ENCODE results near the gene KIF3B. TPM values are rescaled to one million over a fixed set of nuclear protein-coding genes. Genes with fewer than 3 reads are reported as not detected.
"Not testable (repeated sequence)": the region's sequence is repeated elsewhere in the genome, so short reads cannot be mapped to it uniquely, and the experiment has no call there.

Gene KIF3B
- total RNA-seq, 1 donor from 2014 or later, result 55.3 TPM

DNA sequence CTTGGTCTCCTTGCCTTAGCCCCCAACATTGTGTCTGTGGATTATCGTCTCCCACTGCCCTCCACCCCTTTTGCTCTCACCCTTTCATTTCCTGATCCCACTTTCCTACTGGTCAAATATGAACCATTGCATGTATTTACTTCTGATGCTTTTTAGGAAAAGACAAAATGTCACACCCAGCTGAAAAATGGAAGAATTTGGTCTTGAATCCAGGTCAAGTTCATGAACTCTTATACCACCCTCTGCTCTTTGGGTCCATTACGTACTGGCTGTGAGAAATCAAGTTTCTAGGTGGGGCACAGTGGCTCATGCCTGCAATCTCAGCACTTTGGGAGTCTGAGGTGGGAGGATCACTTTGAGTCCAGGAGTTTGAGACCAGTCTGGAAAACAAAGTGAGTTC, 15.8 kb upstream of the KIF3B start:
- Mint-ChIP-seq H3K4me1 (ENCODE audit: low read depth, unreplicated experiment) (no peaks in the 10 kb centered on the region), H3K27ac (ENCODE audit: unreplicated experiment) (no peak overlapping the region), H3K9me3 (ENCODE audit: unreplicated experiment) (no peaks in the 10 kb centered on the region), H3K27me3 (ENCODE audit: unreplicated experiment) (peaks cover 2% of the 10 kb centered on the region), H3K4me3 (ENCODE audit: unreplicated experiment) (no peak overlapping the region), H3K36me3 (ENCODE audit: unreplicated experiment) (no peaks in the 10 kb centered on the region)
- TF ChIP-seq, protein P1, sequence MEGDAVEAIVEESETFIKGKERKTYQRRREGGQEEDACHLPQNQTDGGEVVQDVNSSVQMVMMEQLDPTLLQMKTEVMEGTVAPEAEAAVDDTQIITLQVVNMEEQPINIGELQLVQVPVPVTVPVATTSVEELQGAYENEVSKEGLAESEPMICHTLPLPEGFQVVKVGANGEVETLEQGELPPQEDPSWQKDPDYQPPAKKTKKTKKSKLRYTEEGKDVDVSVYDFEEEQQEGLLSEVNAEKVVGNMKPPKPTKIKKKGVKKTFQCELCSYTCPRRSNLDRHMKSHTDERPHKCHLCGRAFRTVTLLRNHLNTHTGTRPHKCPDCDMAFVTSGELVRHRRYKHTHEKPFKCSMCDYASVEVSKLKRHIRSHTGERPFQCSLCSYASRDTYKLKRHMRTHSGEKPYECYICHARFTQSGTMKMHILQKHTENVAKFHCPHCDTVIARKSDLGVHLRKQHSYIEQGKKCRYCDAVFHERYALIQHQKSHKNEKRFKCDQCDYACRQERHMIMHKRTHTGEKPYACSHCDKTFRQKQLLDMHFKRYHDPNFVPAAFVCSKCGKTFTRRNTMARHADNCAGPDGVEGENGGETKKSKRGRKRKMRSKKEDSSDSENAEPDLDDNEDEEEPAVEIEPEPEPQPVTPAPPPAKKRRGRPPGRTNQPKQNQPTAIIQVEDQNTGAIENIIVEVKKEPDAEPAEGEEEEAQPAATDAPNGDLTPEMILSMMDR (IDR thresholded peaks at IDR 0.05; ENCODE audit: partially characterized antibody, unreplicated experiment), result no peak
- no peak for DNase-seq

DNA sequence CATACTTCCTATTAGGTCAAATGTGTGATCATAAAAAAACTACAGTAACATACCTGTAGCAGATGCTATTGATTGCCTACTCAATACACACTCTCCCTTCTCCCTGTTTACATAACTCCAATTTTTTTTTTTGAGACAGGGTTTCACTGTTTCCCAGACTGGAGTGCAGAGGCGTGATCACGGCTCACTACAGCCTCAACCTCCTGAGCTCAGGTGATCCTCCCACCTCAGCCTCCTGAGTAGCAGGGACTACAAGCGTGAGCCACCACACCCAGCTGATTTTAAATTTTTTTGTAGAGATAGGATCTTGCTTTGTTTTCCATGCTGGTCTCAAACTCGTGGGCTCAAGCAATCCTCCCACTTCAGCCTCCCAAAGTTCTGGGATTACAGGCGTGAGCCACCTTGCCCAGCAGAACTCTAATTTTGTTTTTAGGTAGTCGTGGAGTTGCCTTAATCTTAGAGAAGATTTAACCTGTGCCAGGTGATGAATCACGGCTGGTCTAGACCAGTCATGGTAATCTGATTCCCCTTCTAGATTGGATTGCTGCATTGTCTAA, 14.0 kb upstream of the KIF3B start:
- no peaks in the 10 kb centered on the region for H3K4me1 Mint-ChIP-seq (ENCODE audit: low read depth, unreplicated experiment)
- TF ChIP-seq, protein P1 (IDR thresholded peaks at IDR 0.05; ENCODE audit: partially characterized antibody, unreplicated experiment), result no peak
- DNase-seq, result no peak
- no peak overlapping the region for H3K27ac Mint-ChIP-seq (ENCODE audit: unreplicated experiment)
- H3K27me3 Mint-ChIP-seq (ENCODE audit: unreplicated experiment), result peaks cover 2% of the 10 kb centered on the region
- H3K36me3 Mint-ChIP-seq (ENCODE audit: unreplicated experiment), result no peaks in the 10 kb centered on the region
- H3K4me3 Mint-ChIP-seq (ENCODE audit: unreplicated experiment), result no peak overlapping the region
- H3K9me3 Mint-ChIP-seq (ENCODE audit: unreplicated experiment), result no peaks in the 10 kb centered on the region

DNA sequence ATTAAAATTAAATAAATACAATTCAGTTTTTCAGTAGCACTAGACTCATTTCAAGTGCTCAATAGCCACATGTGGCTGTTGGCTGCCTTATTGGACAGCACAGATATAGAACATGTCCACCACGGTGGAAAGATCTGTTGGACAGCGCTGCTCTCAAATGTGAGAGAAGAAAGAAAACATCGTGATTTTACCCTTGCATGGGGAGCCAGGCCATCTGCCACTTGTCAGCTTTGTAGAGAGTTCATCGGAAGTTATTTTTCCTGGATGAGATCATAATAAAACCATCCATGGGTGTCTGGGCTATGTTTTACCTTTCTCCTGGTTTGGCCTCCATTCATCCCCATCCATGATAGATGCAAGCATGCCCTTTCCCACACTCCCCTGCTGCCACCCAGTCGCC, 5.8 kb upstream of the KIF3B start:
- Mint-ChIP-seq H3K27me3 (ENCODE audit: unreplicated experiment) (peaks cover 1% of the 10 kb centered on the region), H3K4me3 (ENCODE audit: unreplicated experiment) (no peak overlapping the region), H3K27ac (ENCODE audit: unreplicated experiment) (no peak overlapping the region), H3K9me3 (ENCODE audit: unreplicated experiment) (peaks cover 4% of the 10 kb centered on the region), H3K36me3 (ENCODE audit: unreplicated experiment) (no peaks in the 10 kb centered on the region), H3K4me1 (ENCODE audit: low read depth, unreplicated experiment) (peaks cover 1% of the 10 kb centered on the region)
- TF ChIP-seq, protein P1 (IDR thresholded peaks at IDR 0.05; ENCODE audit: partially characterized antibody, unreplicated experiment), result no peak
- no peak for DNase-seq

DNA sequence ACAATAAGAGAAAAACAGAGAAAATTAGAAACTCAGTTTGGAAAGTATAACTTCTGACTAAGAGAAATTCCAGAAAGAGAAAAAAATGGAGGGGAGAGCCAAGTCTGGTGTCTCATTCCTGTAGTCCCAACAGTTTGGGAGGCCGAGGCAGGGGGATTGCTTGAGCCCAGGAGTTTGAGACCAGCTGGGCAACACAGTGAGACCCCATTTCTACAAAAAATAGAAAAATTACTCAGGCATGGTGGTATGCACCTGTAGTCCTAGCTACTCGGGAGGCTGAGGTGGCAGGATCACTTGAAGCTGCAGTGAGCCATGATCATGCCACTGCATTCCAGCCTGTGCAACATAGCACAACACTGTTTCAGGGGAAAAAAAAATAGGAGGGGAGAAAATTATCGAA, 3.1 kb upstream of the KIF3B start:
- no peak overlapping the region for H3K4me3 Mint-ChIP-seq (ENCODE audit: unreplicated experiment)
- peaks cover 8% of the 10 kb centered on the region for H3K4me1 Mint-ChIP-seq (ENCODE audit: low read depth, unreplicated experiment)
- H3K27me3 Mint-ChIP-seq (ENCODE audit: unreplicated experiment), result peaks cover 3% of the 10 kb centered on the region
- peaks cover 15% of the 10 kb centered on the region for H3K9me3 Mint-ChIP-seq (ENCODE audit: unreplicated experiment)
- no peak overlapping the region for H3K27ac Mint-ChIP-seq (ENCODE audit: unreplicated experiment)
- no peak for DNase-seq
- H3K36me3 Mint-ChIP-seq (ENCODE audit: unreplicated experiment), result no peaks in the 10 kb centered on the region
- TF ChIP-seq, protein P1 (IDR thresholded peaks at IDR 0.05; ENCODE audit: partially characterized antibody, unreplicated experiment), result no peak

DNA sequence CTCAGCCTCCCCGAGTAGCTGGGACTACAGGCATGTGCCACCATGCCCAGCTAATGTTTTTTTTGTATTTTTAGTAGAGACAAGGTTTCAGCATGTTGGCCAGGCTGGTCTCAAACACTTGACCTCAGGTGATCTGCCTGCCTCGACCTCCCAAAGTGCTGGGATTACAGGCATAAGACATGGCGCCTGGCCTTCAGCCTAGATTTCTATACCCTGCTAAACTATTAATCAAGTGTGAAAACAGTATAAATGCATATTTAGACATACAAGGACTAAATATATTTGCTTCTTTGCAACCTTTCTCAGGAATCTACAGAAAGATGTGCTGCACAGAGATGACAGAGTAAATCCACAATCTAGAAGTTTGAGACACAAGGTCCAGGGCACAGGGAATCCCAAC, 2.3 kb upstream of the KIF3B start:
- H3K4me1 Mint-ChIP-seq (ENCODE audit: low read depth, unreplicated experiment); H3K36me3 Mint-ChIP-seq (ENCODE audit: unreplicated experiment); H3K4me3 Mint-ChIP-seq (ENCODE audit: unreplicated experiment); H3K27me3 Mint-ChIP-seq (ENCODE audit: unreplicated experiment); H3K27ac Mint-ChIP-seq (ENCODE audit: unreplicated experiment); DNase-seq: not testable (repeated sequence)
- peaks cover 15% of the 10 kb centered on the region for H3K9me3 Mint-ChIP-seq (ENCODE audit: unreplicated experiment)
